SK-N-MC (cell line): ENCODE measurements around the gene LRP10.

Source experiments
- EZH2 ChIP-seq: fragments of 200-600 bp; sonication (generic); IDR thresholded peaks from one replicate; pipeline ENCODE4 v1.6.1; 2017; ENCODE audit warnings: antibody characterized with exemption
- FOXP2 ChIP-seq: optimal IDR thresholded peaks from 2 replicates; pipeline ENCODE3; 2011; ENCODE audit warnings: mild to moderate bottlenecking, moderate library complexity; ENCODE audit not compliant: insufficient read depth; ENCODE audit errors: extremely low read length, control extremely low read depth
- POLR2AphosphoS5 ChIP-seq: IDR thresholded peaks from 2 replicates; pipeline ENCODE4 v1.6.1; 2012; ENCODE audit warnings: mild to moderate bottlenecking, low read depth, low read length, borderline replicate concordance

- TF ChIP-seq POLR2AphosphoS5: peak; percentile 80; the same call in 1 of the 2 replicates
- TF ChIP-seq EZH2: no peak
- no peak for TF ChIP-seq FOXP2
Observed at GRCh38 chr14:22829661-22830442, 41.7 kb upstream of the LRP10 start, which contains the start of gene MRPL52.
